GM12878 (cell line): ENCODE data around the gene CCDC186. TPM values are rescaled to one million over a fixed set of nuclear protein-coding genes. Genes with fewer than 3 reads are reported as not detected.
A peak's percentile ranks its signal among the peaks of the same experiment; 100 is the strongest.

Experiments
- ATAC-seq: fragments of 200-7000 bp; cut with Tn5 transposase; 3 replicates; pipeline ENCODE4 v1.9.1; 2020; ENCODE audit warnings: mild to moderate bottlenecking, moderate library complexity
- BruUV-seq: library from RNA; stranded (reverse); fragments of 400-500 nt; replicated peaks from 2 replicates; lab custom pipeline; 2021; lab: Mats Ljungman, UMichigan
- CTCF ChIA-PET: fragments of 300-600 bp; sonication (Branson Sonifier 250); formaldehyde crosslinking; extraction: SDS; loops from one replicate; lab custom pipeline; 2021; ENCODE audit warnings: inconsistent platforms; lab: Yijun Ruan, JAX
- POLR2A ChIA-PET: fragments of 350-600 bp; formaldehyde crosslinking; extraction: SDS; loops from one replicate; lab custom pipeline; 2021; ENCODE audit warnings: inconsistent platforms; lab: Charles Lee
- RAD21 ChIA-PET: fragments of 300-600 bp; sonication (Branson Sonifier 250); formaldehyde crosslinking; loops from one replicate; lab custom pipeline; 2023; ENCODE audit warnings: antibody characterized with exemption; ENCODE audit not compliant: unreplicated experiment; lab: Charles Lee
- SMC1A ChIA-PET: fragments of 300-600 bp; sonication (Branson Sonifier 250); formaldehyde crosslinking; loops from one replicate; lab custom pipeline; 2023; ENCODE audit not compliant: unreplicated experiment, uncharacterized antibody; lab: Charles Lee
- DNase-seq: peaks from one replicate; pipeline ENCODE4 v3.0.0-alpha.2; 2011; ENCODE audit warnings: low read depth, low spot score
- FAIRE-seq: peaks from 3 replicates; lab custom pipeline; 2011; peaks lifted over from hg19 to GRCh38; lab: Jason Lieb, UNC
- H2AFZ ChIP-seq: 2 replicates; pipeline ENCODE4 v1.6.0; 2011; ENCODE audit warnings: low read depth, low read length, control low read depth; ENCODE audit not compliant: control insufficient read depth
- H3K27ac ChIP-seq: 2 replicates; pipeline ENCODE4 v1.5.1; 2011; ENCODE audit warnings: control low read depth; ENCODE audit not compliant: control insufficient read depth, insufficient read depth
- H3K27me3 ChIP-seq, 2 experiments: replicated peaks in 1 of 2; 2 replicates each; pipeline versions ENCODE4 v1.6.0 to v1.6.1; 2011; ENCODE audit warnings: low read length in 1 of 2; ENCODE audit not compliant: control insufficient read depth in 2 of 2, insufficient read depth in 2 of 2
- H3K36me3 ChIP-seq, 2 experiments: 2 replicates each; pipeline ENCODE4 v1.5.1; 2011; ENCODE audit warnings: low read length in 1 of 2; ENCODE audit not compliant: control insufficient read depth in 2 of 2, insufficient read depth in 2 of 2
- H3K4me1 ChIP-seq: 2 replicates; pipeline ENCODE4 v1.6.1; 2011; ENCODE audit warnings: mild to moderate bottlenecking, low read length, moderate library complexity, mixed read lengths; ENCODE audit not compliant: control insufficient read depth, insufficient read depth
- H3K4me2 ChIP-seq: 2 replicates; pipeline ENCODE4 v1.6.0; 2011; ENCODE audit warnings: control low read depth; ENCODE audit not compliant: control insufficient read depth, insufficient read depth
- H3K4me3 ChIP-seq: fragments of 200-600 bp; sonication (generic); 2 replicates; pipeline ENCODE4 v1.5.1; 2016
- H3K79me2 ChIP-seq: 2 replicates; pipeline ENCODE4 v1.6.0; 2011; ENCODE audit warnings: low read length; ENCODE audit not compliant: control insufficient read depth, insufficient read depth
- H3K9ac ChIP-seq: 2 replicates; pipeline ENCODE4 v1.8.0; 2011; ENCODE audit warnings: low read length, control low read depth, mixed read lengths; ENCODE audit not compliant: control insufficient read depth, insufficient read depth
- H3K9me3 ChIP-seq: replicated peaks from 3 replicates; pipeline ENCODE4 v1.5.1; 2011; ENCODE audit warnings: mild to moderate bottlenecking, low read length; ENCODE audit not compliant: control insufficient read depth, insufficient read depth
- H4K20me1 ChIP-seq: 2 replicates; pipeline ENCODE4 v1.6.0; 2011; ENCODE audit not compliant: control insufficient read depth, insufficient read depth
- ATF7 ChIP-seq: fragments of 450-650 bp; IDR thresholded peaks from 2 replicates; pipeline ENCODE4 v1.6.1; 2016; ENCODE audit warnings: low read depth, mild to moderate bottlenecking
- SMARCA5 ChIP-seq: fragments of 450-650 bp; IDR thresholded peaks from 2 replicates; pipeline ENCODE4 v1.6.1; 2017; ENCODE audit warnings: mild to moderate bottlenecking
- SPI1 ChIP-seq: IDR thresholded peaks from 2 replicates; pipeline ENCODE4 v1.6.1; 2011; ENCODE audit warnings: low read depth, mild to moderate bottlenecking, low read length, moderate library complexity, borderline replicate concordance; ENCODE audit not compliant: insufficient read depth
- STAT1 ChIP-seq: fragments of 450-650 bp; conservative IDR thresholded peaks from 2 replicates; pipeline ENCODE4 v1.6.1; 2014; ENCODE audit warnings: antibody characterized with exemption, mild to moderate bottlenecking
- TCF3 ChIP-seq: IDR thresholded peaks from 2 replicates; pipeline ENCODE4 v1.6.1; 2012; ENCODE audit warnings: low read depth, mild to moderate bottlenecking, low read length, borderline replicate concordance; ENCODE audit not compliant: insufficient read depth
- ZSCAN29 ChIP-seq: fragments of 450-650 bp; IDR thresholded peaks from 2 replicates; pipeline ENCODE4 v1.6.1; 2017; ENCODE audit warnings: mild to moderate bottlenecking, moderate library complexity
- WGBS: methylation state at CpG from one replicate; pipeline ENCODE4 v1.1.6; 2016; ENCODE audit warnings: low lambda C conversion rate; ENCODE audit not compliant: insufficient replicate concordance, insufficient coverage; ENCODE audit errors: missing lambda C conversion rate; 5-methylcytosine and 5-hydroxymethylcytosine counted together
- in situ Hi-C: fragments of 300-500 bp; cut with MboI; formaldehyde crosslinking; loops from 9 replicates; pipeline ENCODE4 v1.14.3; 2018; ENCODE audit warnings: mixed read lengths
- intact Hi-C: fragments of 100-400 bp; cut with micrococcal nuclease; formaldehyde crosslinking; loops from one replicate; pipeline ENCODE4 v1.14.2; 2022; ENCODE audit not compliant: unreplicated experiment
- polyA plus RNA-seq, 11 experiments: library from polyadenylated mRNA; depleted of rRNA in 4 of 11; unstranded in 6 of 11; stranded (reverse) in 5 of 11; fragments of >200 nt; fragmentation: Nextera tagmentation in 4 of 11; fragmentation: Illumina TruSeq in 1 of 11; extraction: Ambion mirVana in 4 of 11; extraction: Trizol in 1 of 11; gene quantifications; 1 replicate in 1 of 11; 2 replicates in 10 of 11; pipeline versions ENCODE4 v1.2.1 to v1.2.3, GENCODE V29; 2011 to 2016; ENCODE audit warnings: inconsistent platforms in 2 of 11, missing spikeins in 2 of 11, low read depth in 1 of 11
- total RNA-seq, 4 experiments: library from RNA; depleted of rRNA in 3 of 4; stranded (reverse); fragments of >200 nt in 3 of 4; fragmentation: Illumina TruSeq in 1 of 4; extraction: Trizol in 1 of 4; gene quantifications; 2 replicates each; pipeline versions ENCODE4 v1.2.1 to v1.2.3, GENCODE V29; 2013 to 2021
- TF ChIP-seq, protein P1 (sequence below): fragments of 450-650 bp; IDR thresholded peaks from 2 replicates; pipeline ENCODE4 v1.6.1; 2018; ENCODE audit warnings: mild to moderate bottlenecking, low read depth, moderate library complexity; ENCODE audit not compliant: partially characterized antibody
- TF ChIP-seq, protein P2 (sequence below): fragments of 150-350 bp; IDR thresholded peaks from 2 replicates; pipeline ENCODE4 v1.6.1; 2014; ENCODE audit warnings: mild to moderate bottlenecking, low read depth, low read length

CCDC186 gene
- total and polyA plus RNA-seq, 10 of the 15 experiments (the other 5 are each of a cell fraction or from before 2014, with no cell fraction given): 3.5 to 13.1 (median 7.3) TPM

- no peak overlapping the region for H3K4me2 ChIP-seq
- SMC1A ChIA-PET: interaction anchor here (0.6 to 1.7 kb wide), 5 partner anchors 9 to 54 kb away, joined by 3 to 5 read pairs (median 3); no protein-coding TSS in a partner anchor
- peaks cover 0 to 5% of the 10 kb centered on the region in 2 experiments; a peak in 3 of 4 replicates for H3K36me3 ChIP-seq
- H3K4me1 ChIP-seq: no peaks in the 10 kb centered on the region
- ATAC-seq (no peak), DNase-seq (no peak), FAIRE-seq (peak; percentile 88)
- CTCF ChIA-PET: no interaction called here
- no peaks in the 10 kb centered on the region for H3K79me2 ChIP-seq
- H3K27me3 ChIP-seq: no peaks in the 10 kb centered on the region
- H3K4me3 ChIP-seq: no peak overlapping the region
- intact Hi-C loops (no loop called here), in situ Hi-C loops (no loop called here)
- POLR2A ChIA-PET: no interaction called here
- RAD21 ChIA-PET: no interaction called here
- H2AFZ ChIP-seq: no peak overlapping the region
- 67% methylated on average over 1 of the region's 1 CpG for WGBS
- H3K27ac ChIP-seq: no peak overlapping the region
- no peaks in the 10 kb centered on the region for H4K20me1 ChIP-seq
- 0 out of 2 replicates have a peak, but pooled peaks have one; percentile 12 for TF ChIP-seq SPI1
- no peak for TF ChIP-seq STAT1
- H3K9me3 ChIP-seq: no peaks in the 10 kb centered on the region
- no TSS peak for BruUV-seq
- H3K9ac ChIP-seq: no peak overlapping the region
These were observed 30.8 kb downstream of the CCDC186 start for GRCh38 chr10:114143160-114143559.

DNA sequence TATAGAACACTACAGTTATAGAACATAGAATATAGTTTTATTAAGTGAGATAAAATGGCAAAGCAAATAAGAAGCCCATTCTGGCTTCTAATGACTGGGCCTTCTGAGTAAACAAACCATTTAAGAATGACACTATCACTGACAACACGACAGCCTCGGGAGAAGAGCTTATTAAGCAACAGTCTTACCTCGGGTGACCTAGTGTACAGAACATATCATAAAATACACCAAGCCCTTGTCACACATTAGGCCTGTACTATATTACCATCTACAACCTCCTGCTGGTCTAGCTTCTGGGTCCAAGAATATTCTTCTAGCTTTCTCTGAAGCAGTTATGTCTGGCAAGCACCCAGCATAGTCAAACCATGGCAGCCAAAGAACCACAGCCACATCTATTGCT, 32.0 kb downstream of the CCDC186 start:
- no peak overlapping the region for H3K4me2 ChIP-seq
- H3K4me1 ChIP-seq: no peaks in the 10 kb centered on the region
- H3K4me3 ChIP-seq: no peak overlapping the region
- no peak overlapping the region for H3K9ac ChIP-seq
- H3K79me2 ChIP-seq: no peaks in the 10 kb centered on the region
- RAD21 ChIA-PET: no interaction called here
- no peaks in the 10 kb centered on the region for H3K9me3 ChIP-seq
- POLR2A ChIA-PET: no interaction called here
- ATAC-seq (no peak), FAIRE-seq (no peak), DNase-seq (no peak)
- WGBS: 98% methylated on average over 3 of the region's 3 CpGs
- TF ChIP-seq ATF7 (no peak), ZSCAN29 (no peak), SMARCA5 (no peak), TCF3 (no peak)
- TF ChIP-seq, protein P1, sequence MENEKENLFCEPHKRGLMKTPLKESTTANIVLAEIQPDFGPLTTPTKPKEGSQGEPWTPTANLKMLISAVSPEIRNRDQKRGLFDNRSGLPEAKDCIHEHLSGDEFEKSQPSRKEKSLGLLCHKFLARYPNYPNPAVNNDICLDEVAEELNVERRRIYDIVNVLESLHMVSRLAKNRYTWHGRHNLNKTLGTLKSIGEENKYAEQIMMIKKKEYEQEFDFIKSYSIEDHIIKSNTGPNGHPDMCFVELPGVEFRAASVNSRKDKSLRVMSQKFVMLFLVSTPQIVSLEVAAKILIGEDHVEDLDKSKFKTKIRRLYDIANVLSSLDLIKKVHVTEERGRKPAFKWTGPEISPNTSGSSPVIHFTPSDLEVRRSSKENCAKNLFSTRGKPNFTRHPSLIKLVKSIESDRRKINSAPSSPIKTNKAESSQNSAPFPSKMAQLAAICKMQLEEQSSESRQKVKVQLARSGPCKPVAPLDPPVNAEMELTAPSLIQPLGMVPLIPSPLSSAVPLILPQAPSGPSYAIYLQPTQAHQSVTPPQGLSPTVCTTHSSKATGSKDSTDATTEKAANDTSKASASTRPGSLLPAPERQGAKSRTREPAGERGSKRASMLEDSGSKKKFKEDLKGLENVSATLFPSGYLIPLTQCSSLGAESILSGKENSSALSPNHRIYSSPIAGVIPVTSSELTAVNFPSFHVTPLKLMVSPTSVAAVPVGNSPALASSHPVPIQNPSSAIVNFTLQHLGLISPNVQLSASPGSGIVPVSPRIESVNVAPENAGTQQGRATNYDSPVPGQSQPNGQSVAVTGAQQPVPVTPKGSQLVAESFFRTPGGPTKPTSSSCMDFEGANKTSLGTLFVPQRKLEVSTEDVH: no peak
- TF ChIP-seq, protein P2, sequence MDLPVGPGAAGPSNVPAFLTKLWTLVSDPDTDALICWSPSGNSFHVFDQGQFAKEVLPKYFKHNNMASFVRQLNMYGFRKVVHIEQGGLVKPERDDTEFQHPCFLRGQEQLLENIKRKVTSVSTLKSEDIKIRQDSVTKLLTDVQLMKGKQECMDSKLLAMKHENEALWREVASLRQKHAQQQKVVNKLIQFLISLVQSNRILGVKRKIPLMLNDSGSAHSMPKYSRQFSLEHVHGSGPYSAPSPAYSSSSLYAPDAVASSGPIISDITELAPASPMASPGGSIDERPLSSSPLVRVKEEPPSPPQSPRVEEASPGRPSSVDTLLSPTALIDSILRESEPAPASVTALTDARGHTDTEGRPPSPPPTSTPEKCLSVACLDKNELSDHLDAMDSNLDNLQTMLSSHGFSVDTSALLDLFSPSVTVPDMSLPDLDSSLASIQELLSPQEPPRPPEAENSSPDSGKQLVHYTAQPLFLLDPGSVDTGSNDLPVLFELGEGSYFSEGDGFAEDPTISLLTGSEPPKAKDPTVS: no peak
- intact Hi-C loops (no loop called here), in situ Hi-C loops (no loop called here)
- H3K27me3 ChIP-seq: no peaks in the 10 kb centered on the region
- H3K36me3 ChIP-seq: peaks cover 0 to 3% of the 10 kb centered on the region in 2 experiments; a peak in 2 of 4 replicates
- H3K27ac ChIP-seq: no peak overlapping the region
- CTCF ChIA-PET: interaction anchor here (0.5 kb wide), 1 partner anchor 94 kb away, joined by 3 read pairs; no protein-coding TSS in a partner anchor
- SMC1A ChIA-PET: interaction anchor here (0.6 to 1.5 kb wide), 3 partner anchors 11 to 343 kb away, joined by 3 read pairs; no protein-coding TSS in a partner anchor
- no peak overlapping the region for H2AFZ ChIP-seq
- BruUV-seq: no TSS peak
- no peaks in the 10 kb centered on the region for H4K20me1 ChIP-seq
